NCI-H2196 treated with DMSO at 0.1 percent for 48 hours (cell line): ENCODE measurements around the gene GRB2.
"Not testable (repeated sequence)": the region's sequence is repeated elsewhere in the genome, so short reads cannot be mapped to it uniquely, and the experiment has no call there.

Source experiments
- DNase-seq: peaks from one replicate; lab custom pipeline; 2025; ENCODE audit not compliant: unreplicated experiment; lab: John Stamatoyannopoulos, UW

GRB2 gene

GRCh38 chr17:75353176-75353575, 52.3 kb downstream of the GRB2 start:
- no peak for DNase-seq

- DNase-seq: peak; percentile 26
These were observed 53.4 kb downstream of the GRB2 start for GRCh38 chr17:75352079-75352569.

- no peak for DNase-seq
These were observed 54.8 kb downstream of the GRB2 start for GRCh38 chr17:75350706-75351105.

- DNase-seq: no peak
These were observed 55.4 kb downstream of the GRB2 start for GRCh38 chr17:75350029-75350428.

- no peak for DNase-seq
These were observed 55.9 kb downstream of the GRB2 start for GRCh38 chr17:75349589-75349988.

GRCh38 chr17:75348386-75349012, 57.0 kb downstream of the GRB2 start:
- no peak for DNase-seq

GRCh38 chr17:75346906-75347305, 58.6 kb downstream of the GRB2 start:
- DNase-seq: no peak

- DNase-seq: not testable (repeated sequence)
These were observed 59.1 kb downstream of the GRB2 start for GRCh38 chr17:75346368-75346767.

GRCh38 chr17:75345514-75346167, 59.8 kb downstream of the GRB2 start:
- no peak for DNase-seq

- no peak for DNase-seq
These were observed 60.8 kb downstream of the GRB2 start for GRCh38 chr17:75344666-75345065.

GRCh38 chr17:75342996-75343395, 62.5 kb downstream of the GRB2 start:
- no peak for DNase-seq

- DNase-seq: no peak
These were observed 63.5 kb downstream of the GRB2 start for GRCh38 chr17:75341784-75342486.

GRCh38 chr17:75340631-75341030, 64.8 kb downstream of the GRB2 start:
- no peak for DNase-seq

GRCh38 chr17:75339971-75340370, 65.5 kb downstream of the GRB2 start:
- DNase-seq: no peak

GRCh38 chr17:75338335-75338734, 67.1 kb downstream of the GRB2 start:
- DNase-seq: no peak

GRCh38 chr17:75335315-75335714, 70.2 kb downstream of the GRB2 start:
- no peak for DNase-seq

- no peak for DNase-seq
These were observed 70.8 kb downstream of the GRB2 start for GRCh38 chr17:75334723-75335122.

- no peak for DNase-seq
These were observed 73.8 kb downstream of the GRB2 start for GRCh38 chr17:75331671-75332070.

- no peak for DNase-seq
These were observed 77.7 kb downstream of the GRB2 start for GRCh38 chr17:75327757-75328156.

- no peak for DNase-seq
These were observed 79.1 kb downstream of the GRB2 start for GRCh38 chr17:75326226-75326848.

- DNase-seq: no peak
These were observed 79.7 kb downstream of the GRB2 start for GRCh38 chr17:75325827-75326225.

GRCh38 chr17:75325348-75325747, 80.1 kb downstream of the GRB2 start:
- no peak for DNase-seq
